Loucy (cell line): ENCODE results near the gene UNC45A.

Experiments
- H2AFZ ChIP-seq: fragments of 200-600 bp; sonication (generic); 2 replicates; pipeline ENCODE4 v1.6.0; 2016; ENCODE audit warnings: antibody characterized with exemption, mild to moderate bottlenecking, low read length, moderate library complexity
- H3F3A ChIP-seq: fragments of 200-600 bp; 2 replicates; pipeline ENCODE4 v1.6.0; 2016; ENCODE audit warnings: antibody characterized with exemption, low read depth, mild to moderate bottlenecking
- H3K27me3 ChIP-seq: fragments of 200-600 bp; sonication (generic); 2 replicates; pipeline ENCODE4 v1.6.1; 2014; ENCODE audit warnings: low read length, mild to moderate bottlenecking; ENCODE audit not compliant: insufficient read depth, poor library complexity, severe bottlenecking
- H3K36me3 ChIP-seq: fragments of 200-600 bp; sonication (generic); 2 replicates; pipeline ENCODE4 v1.6.1; 2016; ENCODE audit warnings: low read length; ENCODE audit not compliant: insufficient read depth
- H3K4me1 ChIP-seq: fragments of 200-600 bp; sonication (generic); 2 replicates; pipeline ENCODE4 v1.5.1; 2014; ENCODE audit warnings: low read length, mild to moderate bottlenecking; ENCODE audit not compliant: insufficient read depth, poor library complexity, severe bottlenecking
- H3K4me2 ChIP-seq: fragments of 200-600 bp; sonication (generic); 2 replicates; pipeline ENCODE4 v1.6.0; 2014; ENCODE audit warnings: antibody characterized with exemption, low read length, low read depth, mild to moderate bottlenecking; ENCODE audit not compliant: poor library complexity, severe bottlenecking
- H3K4me3 ChIP-seq: fragments of 200-600 bp; sonication (generic); 2 replicates; pipeline ENCODE4 v1.5.1; 2014; ENCODE audit warnings: low read length, mild to moderate bottlenecking, mixed read lengths; ENCODE audit not compliant: poor library complexity, severe bottlenecking
- H3K79me2 ChIP-seq: fragments of 200-600 bp; sonication (generic); 2 replicates; pipeline ENCODE4 v1.6.1; 2014; ENCODE audit warnings: low read length; ENCODE audit not compliant: insufficient read depth
- H3K9ac ChIP-seq: fragments of 200-600 bp; sonication (generic); 2 replicates; pipeline ENCODE4 v1.6.0; 2014; ENCODE audit warnings: mild to moderate bottlenecking, low read depth, low read length, moderate library complexity; ENCODE audit not compliant: poor library complexity, severe bottlenecking
- H3K9me2 ChIP-seq: fragments of 200-600 bp; sonication (generic); replicated peaks from 2 replicates; pipeline ENCODE4 v1.6.1; 2016; ENCODE audit warnings: low read depth, low read length, mixed read lengths
- H3K9me3 ChIP-seq: fragments of 200-600 bp; sonication (generic); 2 replicates; pipeline ENCODE4 v1.6.1; 2014; ENCODE audit warnings: mild to moderate bottlenecking, antibody characterized with exemption, low read length, low read depth; ENCODE audit not compliant: insufficient read depth
- H4K20me1 ChIP-seq: fragments of 200-600 bp; sonication (generic); 2 replicates; pipeline ENCODE4 v1.6.0; 2014; ENCODE audit warnings: antibody characterized with exemption, low read length, mild to moderate bottlenecking; ENCODE audit not compliant: insufficient read depth, poor library complexity, severe bottlenecking
- CTCF ChIP-seq: fragments of 200-600 bp; sonication (generic); conservative IDR thresholded peaks from 2 replicates; pipeline ENCODE4 v1.5.1; 2014; ENCODE audit warnings: mild to moderate bottlenecking, antibody characterized with exemption, low read length
- EZH2phosphoT487 ChIP-seq: fragments of 200-600 bp; IDR thresholded peaks from 2 replicates; pipeline ENCODE4 v1.6.1; 2018; ENCODE audit warnings: antibody characterized with exemption, mild to moderate bottlenecking, moderate library complexity, borderline replicate concordance

The UNC45A gene

GRCh38 chr15:90911906-90912769 is 22.9 kb upstream of the UNC45A start:
- Histone ChIP-seq H3K4me1 (no peaks in the 10 kb centered on the region), H3K79me2 (no peaks in the 10 kb centered on the region), H3K9me3 (no peaks in the 10 kb centered on the region), H3K36me3 (peaks cover 21% of the 10 kb centered on the region; the same call in 1 of the 2 replicates), H3K9ac (no peak overlapping the region), H2AFZ (no peak overlapping the region), H3K4me3 (no peak overlapping the region), H3K4me2 (no peak overlapping the region), H4K20me1 (no peaks in the 10 kb centered on the region), H3K27me3 (no peaks in the 10 kb centered on the region), H3K9me2 (no peaks in the 10 kb centered on the region), H3F3A (no peaks in the 10 kb centered on the region)
- TF ChIP-seq CTCF (no peak), EZH2phosphoT487 (no peak)

GRCh38 chr15:90912770-90913075 is 22.4 kb upstream of the UNC45A start:
- Histone ChIP-seq H3K9me2 (no peaks in the 10 kb centered on the region), H3K9me3 (no peaks in the 10 kb centered on the region), H3K4me1 (no peaks in the 10 kb centered on the region), H3K27me3 (no peaks in the 10 kb centered on the region), H4K20me1 (no peaks in the 10 kb centered on the region), H3F3A (no peaks in the 10 kb centered on the region), H2AFZ (no peak overlapping the region), H3K4me3 (no peak overlapping the region), H3K4me2 (no peak overlapping the region), H3K36me3 (peaks cover 21% of the 10 kb centered on the region; the same call in 1 of the 2 replicates), H3K79me2 (no peaks in the 10 kb centered on the region), H3K9ac (no peak overlapping the region)
- TF ChIP-seq CTCF (no peak), EZH2phosphoT487 (no peak)

GRCh38 chr15:90913398-90913944 is 21.6 kb upstream of the UNC45A start:
- TF ChIP-seq CTCF (no peak), EZH2phosphoT487 (no peak)
- Histone ChIP-seq H3K9ac (no peak overlapping the region), H3K9me2 (no peaks in the 10 kb centered on the region), H3K27me3 (no peaks in the 10 kb centered on the region), H3K9me3 (no peaks in the 10 kb centered on the region), H3K36me3 (peaks cover 23% of the 10 kb centered on the region; the same call in 1 of the 2 replicates), H2AFZ (no peak overlapping the region), H3F3A (no peaks in the 10 kb centered on the region), H3K4me3 (no peak overlapping the region), H3K79me2 (no peaks in the 10 kb centered on the region), H3K4me1 (no peaks in the 10 kb centered on the region), H3K4me2 (no peak overlapping the region), H4K20me1 (no peaks in the 10 kb centered on the region)
